ENCODE data around the gene TTC7B. TPM values are rescaled to one million over a fixed set of nuclear protein-coding genes. Genes with fewer than 3 reads are reported as not detected.

The TTC7B gene
- total and polyA plus RNA-seq, 2 of the 8 experiments (the other 6 are each of a cell fraction or from before 2014, with no cell fraction given) = 23.7 to 34.0 TPM

GRCh38 chr14:90556666-90557450 lies 259.4 kb downstream of the TTC7B start:
- no peak overlapping the region for H3K4me2 ChIP-seq (ENCODE audit: insufficient read depth in 1 of 2, low read depth in 2 of 2, low read length in 2 of 2)
- H4K8ac ChIP-seq (ENCODE audit: extremely low read depth, insufficient read depth, low read length) = peak overlapping the region; percentile 83
- no peak for TF ChIP-seq PHF8 (conservative IDR thresholded peaks at IDR 0.05; ENCODE audit: low read depth, low read length)
- no peak for TF ChIP-seq RXRA (IDR thresholded peaks at IDR 0.05; ENCODE audit: insufficient read depth, low read depth, low read length)
- TF ChIP-seq KDM4A (IDR thresholded peaks at IDR 0.05; ENCODE audit: low read depth, low read length, severe bottlenecking) = no peak
- no peak for TF ChIP-seq CBX5 (IDR thresholded peaks at IDR 0.05; ENCODE audit: low read depth, low read length)
- no peak for TF ChIP-seq TEAD4 (IDR thresholded peaks at IDR 0.05; ENCODE audit: low read depth, low read length)
- TF ChIP-seq ASH2L (IDR thresholded peaks at IDR 0.05; ENCODE audit: low read length) = no peak
- TF ChIP-seq CBX8 (IDR thresholded peaks at IDR 0.05; ENCODE audit: borderline replicate concordance, low read depth, low read length) = no peak
- no peak for TF ChIP-seq KDM5A (IDR thresholded peaks at IDR 0.05; ENCODE audit: low read length)
- TF ChIP-seq FOSL1 (IDR thresholded peaks at IDR 0.05; ENCODE audit: insufficient read depth, low read depth, low read length) = no peak
- TF ChIP-seq SIRT6 (IDR thresholded peaks at IDR 0.05; ENCODE audit: low read length) = no peak
- TF ChIP-seq RFX5 (IDR thresholded peaks at IDR 0.05; ENCODE audit: borderline replicate concordance, low read depth, low read length) = no peak
- TF ChIP-seq SIN3A (conservative IDR thresholded peaks at IDR 0.05 in 1 of 2, IDR thresholded peaks at IDR 0.05 in 1 of 2; ENCODE audit: low read depth in 1 of 2, low read length in 2 of 2) = no peak

More at GRCh38 chr14:90556666-90557450, 259.4 kb downstream of the TTC7B start:
- Histone ChIP-seq H3K79me2 (ENCODE audit: control insufficient read depth in 1 of 2, insufficient read depth in 2 of 2, low read length in 2 of 2) (no peaks in the 10 kb centered on the region), H3K9ac (replicated peaks in 1 of 4; ENCODE audit: extremely low read depth in 1 of 4, low read depth in 3 of 4, low read length in 3 of 4) (no peak overlapping the region), H3K27ac (ENCODE audit: low read depth, low read length) (no peak overlapping the region), H4K5ac (ENCODE audit: insufficient read length, low read depth, low read length) (no peak overlapping the region), H3K4ac (replicated peaks; ENCODE audit: insufficient read length, low read depth, low read length) (peak overlapping the region; percentile 65), H3K18ac (ENCODE audit: extremely low read depth, low read length) (peak overlapping the region; percentile 83), H2AK5ac (ENCODE audit: low read depth, low read length) (peak overlapping the region; percentile 92; the same call in 1 of the 2 replicates), H3K56ac (replicated peaks; ENCODE audit: insufficient read length, low read depth, low read length) (no peak overlapping the region), H3K14ac (ENCODE audit: insufficient read length) (no peak overlapping the region), H2AFZ (ENCODE audit: low read length) (no peak overlapping the region), H4K91ac (replicated peaks; ENCODE audit: insufficient read length, low read length) (peak overlapping the region; percentile 85), H3K36me3 (ENCODE audit: control insufficient read depth in 2 of 4, insufficient read depth in 4 of 4, low read length in 3 of 4) (no peaks in the 10 kb centered on the region), H2BK12ac (ENCODE audit: low read depth, low read length) (peak overlapping the region; percentile 85; the same call in 1 of the 2 replicates), H2BK20ac (ENCODE audit: low read length) (no peak overlapping the region), H3K4me3 (ENCODE audit: extremely low read depth in 1 of 4, insufficient read depth in 2 of 4, low read depth in 3 of 4, low read length in 4 of 4) (no peak overlapping the region), H4K20me1 (replicated peaks in 1 of 2; ENCODE audit: control insufficient read depth in 1 of 2, insufficient read depth in 2 of 2, low read length in 2 of 2) (no peaks in the 10 kb centered on the region), H3K4me1 (replicated peaks in 1 of 4; ENCODE audit: control insufficient read depth in 3 of 4, insufficient read depth in 4 of 4, low read length in 3 of 4) (peaks cover 0 to 17% (median 14%) of the 10 kb centered on the region in 4 experiments; a peak in 6 of 7 replicates), H3K23me2 (ENCODE audit: low read depth, low read length) (no peaks in the 10 kb centered on the region), H3K9me3 (ENCODE audit: insufficient read depth in 2 of 2, low read depth in 1 of 2, low read length in 1 of 2) (peaks cover 0 to 3% of the 10 kb centered on the region in 2 experiments; a peak in 1 of 4 replicates), H3K79me1 (ENCODE audit: low read depth, low read length) (no peaks in the 10 kb centered on the region), H3K23ac (ENCODE audit: insufficient read length) (no peak overlapping the region), H2BK5ac (ENCODE audit: low read depth, low read length) (peak overlapping the region; percentile 71; the same call in 1 of the 2 replicates), H3K27me3 (replicated peaks in 1 of 4; ENCODE audit: control insufficient read depth in 3 of 4, extremely low read depth in 1 of 4, insufficient read depth in 3 of 4, low read length in 3 of 4) (no peaks in the 10 kb centered on the region; a peak in 1 of 7 replicates), H2BK120ac (replicated peaks; ENCODE audit: low read depth, low read length) (peak overlapping the region; percentile 16), H2BK15ac (ENCODE audit: low read length) (peak overlapping the region; percentile 95; the same call in 1 of the 2 replicates)
- DNase-seq (ENCODE audit: low read depth in 1 of 2, low spot score in 2 of 2) (no peak), FAIRE-seq (no peak)
- CTCF ChIA-PET (ENCODE audit: partially characterized antibody) = interaction anchor here (1.0 to 1.5 kb wide), 4 partner anchors 10 to 200 kb away, joined by 3 to 5 read pairs (median 4); no protein-coding TSS in a partner anchor
- POLR2A ChIA-PET (ENCODE audit: partially characterized antibody) = interaction anchor here (0.9 to 1.4 kb wide), 2 partner anchors 8 to 47 kb away, joined by 3 read pairs; no protein-coding TSS in a partner anchor
- 86% methylated on average over 12 of the region's 12 CpGs; no CpG with 5 or more reads in 1 of the 2 experiments for WGBS, 2 experiments (ENCODE audit: extremely low coverage in 1 of 2, insufficient coverage in 1 of 2, insufficient read length in 1 of 2, insufficient replicate concordance in 2 of 2, low coverage in 1 of 2, low lambda C conversion rate in 2 of 2, missing lambda C conversion rate in 1 of 2)
